HepG2 (cell line): ENCODE data around the gene TXNIP. TPM values are rescaled to one million over a fixed set of nuclear protein-coding genes. Genes with fewer than 3 reads are reported as not detected.

Source experiments
- ATAC-seq: fragments of 200-7000 bp; cut with Tn5 transposase; 3 replicates; pipeline ENCODE4 v1.9.1; 2020; ENCODE audit warnings: mild to moderate bottlenecking, moderate library complexity
- BruUV-seq: library from RNA; stranded (reverse); fragments of 400-500 nt; replicated peaks from 2 replicates; lab custom pipeline; 2021; lab: Mats Ljungman, UMichigan
- CTCF ChIA-PET: fragments of 300-600 bp; formaldehyde crosslinking; extraction: SDS; loops from one replicate; lab custom pipeline; 2021; ENCODE audit warnings: low total read pairs, inconsistent platforms, low intra/inter-chr PET ratio; lab: Yijun Ruan, JAX
- POLR2A ChIA-PET: fragments of 350-600 bp; sonication (Branson Sonifier 250); formaldehyde crosslinking; loops from one replicate; lab custom pipeline; 2020; ENCODE audit warnings: antibody characterized with exemption, inconsistent platforms; lab: Yijun Ruan, JAX
- DNase-seq: peaks from one replicate; pipeline ENCODE4 v3.0.0-alpha.2; 2015; ENCODE audit warnings: low spot score
- FAIRE-seq: peaks from 3 replicates; lab custom pipeline; 2011; peaks lifted over from hg19 to GRCh38; lab: Jason Lieb, UNC
- H2AFZ ChIP-seq: one replicate; pipeline ENCODE4 v1.6.1; 2011; ENCODE audit warnings: low read length, inconsistent platforms
- H3K27ac ChIP-seq: fragments of 300-600 bp; 3 replicates; pipeline ENCODE4 v1.8.0; 2011; ENCODE audit warnings: mixed run types, mild to moderate bottlenecking, mixed read lengths, low read length, inconsistent platforms; ENCODE audit not compliant: insufficient read depth; ENCODE audit errors: extremely low read length
- H3K27me3 ChIP-seq, 2 experiments: fragments of 200-600 bp in 1 of 2; 2 replicates in 1 of 2; 3 replicates in 1 of 2; pipeline versions ENCODE4 v1.6.0 to v1.8.0; 2011; ENCODE audit warnings: low read length in 2 of 2, mild to moderate bottlenecking in 2 of 2, moderate library complexity in 2 of 2, inconsistent platforms in 1 of 2; ENCODE audit not compliant: insufficient read depth in 2 of 2, control insufficient read depth in 1 of 2
- H3K36me3 ChIP-seq, 2 experiments: fragments of 200-600 bp in 1 of 2; replicated peaks in 1 of 2; 2 replicates in 1 of 2; 3 replicates in 1 of 2; pipeline versions ENCODE4 v1.5.1 to v1.8.0; 2011; ENCODE audit warnings: low read length in 2 of 2, inconsistent platforms in 1 of 2; ENCODE audit not compliant: insufficient read depth in 2 of 2, control insufficient read depth in 1 of 2
- H3K4me1 ChIP-seq: 2 replicates; pipeline ENCODE4 v1.5.1; 2012; ENCODE audit warnings: low read length, inconsistent platforms; ENCODE audit not compliant: insufficient read depth
- H3K4me2 ChIP-seq: 2 replicates; pipeline ENCODE4 v1.6.0; 2011; ENCODE audit warnings: low read depth, low read length, inconsistent platforms
- H3K4me3 ChIP-seq, 3 experiments: fragments of 200-600 bp in 1 of 3; sonication (generic), shearing (Covaris generic) in 1 of 3; replicated peaks in 1 of 3; 2 replicates each; pipeline ENCODE4 v1.5.1; 2011 to 2016; ENCODE audit warnings: low read length in 3 of 3, inconsistent platforms in 2 of 3, low read depth in 2 of 3, mild to moderate bottlenecking in 2 of 3, control low read depth in 1 of 3, mixed read lengths in 1 of 3; ENCODE audit not compliant: insufficient read depth in 1 of 3
- H3K79me2 ChIP-seq: one replicate; pipeline ENCODE4 v1.6.1; 2011; ENCODE audit warnings: low read length, inconsistent platforms; ENCODE audit not compliant: insufficient read depth
- H3K9ac ChIP-seq: 2 replicates; pipeline ENCODE4 v1.6.0; 2011; ENCODE audit warnings: mild to moderate bottlenecking, low read depth, low read length, inconsistent platforms; ENCODE audit not compliant: insufficient read depth
- H3K9me3 ChIP-seq: 2 replicates; pipeline ENCODE4 v1.5.1; 2012; ENCODE audit warnings: mild to moderate bottlenecking, low read length
- H4K20me1 ChIP-seq: 2 replicates; pipeline ENCODE4 v1.6.0; 2011; ENCODE audit warnings: inconsistent platforms, mild to moderate bottlenecking, low read length, moderate library complexity; ENCODE audit not compliant: insufficient read depth
- ARHGAP35 ChIP-seq: sonication (generic); formaldehyde crosslinking; IDR thresholded peaks from 2 replicates; pipeline ENCODE4 v1.9.0; 2022; ENCODE audit warnings: mild to moderate bottlenecking, inconsistent platforms, moderate library complexity, missing genetic modification reagents, borderline replicate concordance
- CREM ChIP-seq, 2 experiments: sonication (generic) in 1 of 2; formaldehyde crosslinking in 1 of 2; IDR thresholded peaks; 2 replicates each; pipeline versions ENCODE4 v1.4.0 to v1.6.1; 2016 to 2020; ENCODE audit warnings: antibody characterized with exemption in 1 of 2, mild to moderate bottlenecking in 1 of 2, missing genetic modification reagents in 1 of 2
- DRAP1 ChIP-seq: IDR thresholded peaks from 2 replicates; pipeline ENCODE4 v1.6.1; 2016; ENCODE audit warnings: missing genetic modification reagents, missing compliant biosample characterization
- FOXA1 ChIP-seq, 2 experiments: fragments of 450-650 bp in 1 of 2; sonication (generic) in 1 of 2; formaldehyde crosslinking in 1 of 2; IDR thresholded peaks; 2 replicates each; pipeline versions ENCODE4 v1.4.0 to v1.6.1; 2016 to 2020; ENCODE audit warnings: missing genetic modification reagents in 1 of 2
- FOXA3 ChIP-seq: IDR thresholded peaks from 2 replicates; pipeline ENCODE4 v1.6.1; 2016; ENCODE audit warnings: missing genetic modification reagents, missing compliant biosample characterization
- FOXC1 ChIP-seq: sonication (generic); formaldehyde crosslinking; IDR thresholded peaks from 2 replicates; pipeline ENCODE4 v1.8.0; 2022; ENCODE audit warnings: mild to moderate bottlenecking, missing genetic modification reagents, borderline replicate concordance
- GTF2F1 ChIP-seq: fragments of 150-350 bp; IDR thresholded peaks from 2 replicates; pipeline ENCODE4 v1.6.1; 2014; ENCODE audit warnings: low read length
- KAT8 ChIP-seq: IDR thresholded peaks from 2 replicates; pipeline ENCODE4 v1.6.1; 2016; ENCODE audit warnings: missing genetic modification reagents, missing compliant biosample characterization
- MTA1 ChIP-seq: sonication (generic); formaldehyde crosslinking; IDR thresholded peaks from 2 replicates; pipeline ENCODE4 v1.4.0; 2020; ENCODE audit warnings: missing genetic modification reagents, mild to moderate bottlenecking, borderline replicate concordance
- POGK ChIP-seq: sonication (generic); formaldehyde crosslinking; conservative IDR thresholded peaks from 2 replicates; pipeline ENCODE4 v1.8.0; 2022; ENCODE audit warnings: mild to moderate bottlenecking, moderate library complexity, missing genetic modification reagents
- POLR2AphosphoS5 ChIP-seq: IDR thresholded peaks from 2 replicates; pipeline ENCODE4 v1.6.1; 2012; ENCODE audit warnings: low read depth, low read length
- SMAD9 ChIP-seq: sonication (generic); formaldehyde crosslinking; IDR thresholded peaks from 2 replicates; pipeline ENCODE4 v1.5.1; 2020; ENCODE audit warnings: mild to moderate bottlenecking, missing genetic modification reagents
- ZFYVE20 ChIP-seq: sonication (generic); formaldehyde crosslinking; IDR thresholded peaks from 2 replicates; pipeline ENCODE4 v1.8.0; 2023; ENCODE audit warnings: low read depth, mild to moderate bottlenecking, moderate library complexity, missing genetic modification reagents, borderline replicate concordance
- ZKSCAN8 ChIP-seq: IDR thresholded peaks from 2 replicates; pipeline ENCODE4 v1.6.1; 2016; ENCODE audit warnings: borderline replicate concordance, missing genetic modification reagents, missing compliant biosample characterization
- ZNF260 ChIP-seq: sonication (generic); formaldehyde crosslinking; IDR thresholded peaks from 2 replicates; pipeline ENCODE4 v1.4.0; 2020; ENCODE audit warnings: missing genetic modification reagents, low read depth, mild to moderate bottlenecking, borderline replicate concordance
- ZNF343 ChIP-seq: sonication (generic); formaldehyde crosslinking; IDR thresholded peaks from 2 replicates; pipeline ENCODE4 v1.4.0; 2020; ENCODE audit warnings: mild to moderate bottlenecking, missing genetic modification reagents
- ZNF747 ChIP-seq: sonication (generic); formaldehyde crosslinking; IDR thresholded peaks from 2 replicates; pipeline ENCODE4 v1.8.1; 2023; ENCODE audit warnings: missing genetic modification reagents, mild to moderate bottlenecking, borderline replicate concordance
- ZNF772 ChIP-seq: sonication (generic); formaldehyde crosslinking; IDR thresholded peaks from 2 replicates; pipeline ENCODE4 v1.5.0; 2020; ENCODE audit warnings: mild to moderate bottlenecking, missing genetic modification reagents
- ZNF850 ChIP-seq: sonication (generic); formaldehyde crosslinking; conservative IDR thresholded peaks from 2 replicates; pipeline ENCODE4 v1.9.0; 2021; ENCODE audit warnings: mild to moderate bottlenecking, missing genetic modification reagents
- ZSCAN29 ChIP-seq: sonication (generic); formaldehyde crosslinking; conservative IDR thresholded peaks from 2 replicates; pipeline ENCODE4 v1.4.0; 2020; ENCODE audit warnings: mild to moderate bottlenecking, missing genetic modification reagents
- WGBS: methylation state at CpG from one replicate; pipeline ENCODE4 v1.1.6; 2017; ENCODE audit warnings: low lambda C conversion rate; 5-methylcytosine and 5-hydroxymethylcytosine counted together
- in situ Hi-C: cut with HindIII; loops from 2 replicates; pipeline ENCODE4 v1.10.0; 2017; ENCODE audit warnings: low pct_unique_long_range_greater_than_20kb; ENCODE audit not compliant: extremely low pct_ligation_motif_present
- intact Hi-C: fragments of 100-400 bp; cut with micrococcal nuclease; formaldehyde crosslinking; loops from one replicate; pipeline ENCODE4 v1.10.0; 2022; ENCODE audit not compliant: unreplicated experiment
- polyA plus RNA-seq, 8 experiments: library from polyadenylated mRNA; depleted of rRNA in 3 of 8; stranded (reverse) in 7 of 8; unstranded in 1 of 8; fragments of >200 nt; fragmentation: Illumina TruSeq in 4 of 8; extraction: Trizol in 4 of 8; gene quantifications; 2 replicates each; pipeline versions ENCODE4 v1.2.1 to v1.2.3, GENCODE V29; 2011 to 2016; ENCODE audit warnings: low read depth in 4 of 8, missing spikeins in 1 of 8, mixed read lengths in 1 of 8; ENCODE audit not compliant: insufficient read depth in 1 of 8
- total RNA-seq, 5 experiments: library from RNA; depleted of rRNA; stranded (reverse); fragments of >200 nt; fragmentation: Illumina TruSeq; extraction: Trizol; gene quantifications; 2 replicates each; pipeline ENCODE4 v1.2.3, GENCODE V29; 2016; ENCODE audit warnings: low read depth in 1 of 5

The TXNIP gene
- total and polyA plus RNA-seq, 2 of the 13 experiments (the other 11 are each of a cell fraction or from before 2014, with no cell fraction given): 24.4 to 237 TPM

GRCh38 chr1:145964328-145965118 is 31.9 kb downstream of the TXNIP start, which contains the start of the genes ANKRD34A and POLR3GL:
Gene ANKRD34A, minus strand, starts transcription at chr1:145964575. Its CDS starts 2,816 bp downstream, at chr1:145961759.
Gene POLR3GL, plus strand, starts transcription at chr1:145964690. Its CDS starts 10,176 bp downstream, at chr1:145974866.
- under 1% methylated on average over 34 of the region's 37 CpGs for WGBS
- Histone ChIP-seq H3K9ac (peak within 1 kb of the TSS; percentile 78), H2AFZ (peak within 1 kb of the TSS; percentile 92), H4K20me1 (no peaks in the 10 kb centered on the region), H3K4me2 (peak within 1 kb of the TSS; percentile 93), H3K9me3 (no peaks in the 10 kb centered on the region), H3K27ac (peak within 1 kb of the TSS; percentile 70), H3K4me1 (peaks cover 42% of the 10 kb centered on the region), H3K27me3 (peaks cover 0 to 25% of the 10 kb centered on the region in 2 experiments; a peak in 3 of 5 replicates), H3K79me2 (no peaks in the 10 kb centered on the region), H3K36me3 (no peaks in the 10 kb centered on the region), H3K4me3 (peak within 1 kb of the TSS; percentile 77 to 84 (median 82))
- ATAC-seq (peak; percentile 88), DNase-seq (peak; percentile 92), FAIRE-seq (peak; percentile 97)
- CTCF ChIA-PET: no interaction called here
- intact Hi-C loops (loop anchor here (2.0 to 5.0 kb wide), 3 partner anchors 38 to 107 kb away; partner anchors contain the start of genes PIAS3 and RBM8A), in situ Hi-C loops (loop anchor here (5.0 kb wide), 1 partner anchor 37 kb away; the partner anchor contains the start of gene RBM8A)
- POLR2A ChIA-PET: interaction anchor here (0.7 to 3.4 kb wide), 26 partner anchors 8 to 254 kb away, joined by 3 to 51 read pairs (median 4); partner anchors contain the start of genes NUDT17, PEX11B, PIAS3 and RBM8A
- no TSS peak for BruUV-seq
- 0 out of 2 replicates have a peak, but pooled peaks have one; percentile 12 for TF ChIP-seq ZNF747
- TF ChIP-seq FOXC1 (CRISPR knock-in tag): no peak; the same call in 1 of the 2 replicates
- TF ChIP-seq MTA1 (CRISPR knock-in tag): peak; percentile 52; the same call in 1 of the 2 replicates
- 0 out of 2 replicates have a peak, but pooled peaks have one; percentile 33 for TF ChIP-seq ARHGAP35 (CRISPR knock-in tag)
- no peak for TF ChIP-seq ZFYVE20 (CRISPR knock-in tag)
- TF ChIP-seq ZNF343: peak; percentile 74; the same call in 1 of the 2 replicates
- peak; percentile 62; the same call in 1 of the 2 replicates for TF ChIP-seq ZSCAN29 (CRISPR knock-in tag)
- TF ChIP-seq ZKSCAN8 (CRISPR knock-in tag): 0 out of 2 replicates have a peak, but pooled peaks have one; percentile 27
- peak; percentile 93 for TF ChIP-seq POLR2AphosphoS5
- TF ChIP-seq FOXA3 (CRISPR knock-in tag): no peak
- TF ChIP-seq ZNF850: no peak
- peak; percentile 71; the same call in 1 of the 2 replicates for TF ChIP-seq POGK (CRISPR knock-in tag)
- no peak for TF ChIP-seq SMAD9 (CRISPR knock-in tag)
- TF ChIP-seq DRAP1: peak; percentile 85
- peak; percentile 88 for TF ChIP-seq KAT8
- TF ChIP-seq FOXA1 (IDR thresholded peaks at IDR 0.05): no peak
- 0 out of 2 replicates have a peak, but pooled peaks have one; percentile 6 for TF ChIP-seq FOXA1 (CRISPR knock-in tag; IDR thresholded peaks at IDR 0.05)
- TF ChIP-seq CREM (IDR thresholded peaks at IDR 0.05): 0 out of 2 replicates have a peak, but pooled peaks have one; percentile 24
- TF ChIP-seq CREM (CRISPR knock-in tag; IDR thresholded peaks at IDR 0.05): no peak
- TF ChIP-seq ZNF772 (CRISPR knock-in tag): no peak
- TF ChIP-seq GTF2F1: no peak
- TF ChIP-seq ZNF260: no peak
